Natural killer cell (primary cell): ENCODE results near the gene PSMA7. TPM values are rescaled to one million over a fixed set of nuclear protein-coding genes. Genes with fewer than 3 reads are reported as not detected.

Experiments
- ATAC-seq, 3 donors: fragments of 150-1000 bp in 2 of 3; fragments of 200-7000 bp in 1 of 3; cut with Tn5 transposase; 1 replicate in 1 of 3; 2 replicates in 2 of 3; pipeline ENCODE4 v1.10.0; 2021; ENCODE audit warnings: mild to moderate bottlenecking in 2 of 3, moderate library complexity in 2 of 3
- DNase-seq, 2 donors: peaks; one replicate each; pipeline versions ENCODE4 v3.0.0 to v3.0.0-alpha.2; 2013 to 2021; ENCODE audit warnings: mixed read lengths in 1 of 2
- H3K27ac ChIP-seq: one replicate; pipeline ENCODE4 v1.5.1; 2013; ENCODE audit warnings: mild to moderate bottlenecking, low read length
- H3K27me3 ChIP-seq: one replicate; pipeline ENCODE4 v1.6.1; 2013; ENCODE audit warnings: low read length; ENCODE audit not compliant: control insufficient read depth, insufficient read depth
- H3K36me3 ChIP-seq: one replicate; pipeline ENCODE4 v1.6.1; 2013; ENCODE audit warnings: low read length; ENCODE audit not compliant: control insufficient read depth, insufficient read depth
- H3K4me1 ChIP-seq: one replicate; pipeline ENCODE4 v1.6.1; 2013; ENCODE audit warnings: low read length; ENCODE audit not compliant: control insufficient read depth, insufficient read depth
- H3K4me3 ChIP-seq: one replicate; pipeline ENCODE4 v1.5.1; 2013; ENCODE audit warnings: low read length
- H3K9me3 ChIP-seq: one replicate; pipeline ENCODE4 v1.6.1; 2013; ENCODE audit warnings: low read length; ENCODE audit not compliant: control insufficient read depth, insufficient read depth
- H3K27ac Mint-ChIP-seq, 2 donors: one replicate each; pipeline ENCODE4 v1.8.0; 2022; ENCODE audit warnings: mild to moderate bottlenecking in 2 of 2, mixed read lengths in 2 of 2, moderate library complexity in 1 of 2
- H3K27me3 Mint-ChIP-seq, 2 donors: one replicate each; pipeline ENCODE4 v1.8.0; 2022; ENCODE audit warnings: low read depth in 2 of 2, mixed read lengths in 2 of 2
- H3K36me3 Mint-ChIP-seq: one replicate; pipeline ENCODE4 v1.8.0; 2022; ENCODE audit warnings: mixed read lengths
- H3K4me1 Mint-ChIP-seq, 2 donors: one replicate each; pipeline ENCODE4 v1.8.0; 2022; ENCODE audit warnings: mixed read lengths in 2 of 2
- H3K4me3 Mint-ChIP-seq: one replicate; pipeline ENCODE4 v1.8.0; 2022; ENCODE audit warnings: mild to moderate bottlenecking, moderate library complexity, mixed read lengths
- H3K9me3 Mint-ChIP-seq, 2 donors: one replicate each; pipeline ENCODE4 v1.8.0; 2022; ENCODE audit warnings: mixed read lengths in 2 of 2
- WGBS: methylation state at CpG from one replicate; pipeline ENCODE4 v1.1.7; 2013; ENCODE audit warnings: missing lambda C conversion rate; ENCODE audit not compliant: insufficient coverage; 5-methylcytosine and 5-hydroxymethylcytosine counted together
- intact Hi-C: fragments of 100-400 bp; cut with micrococcal nuclease; formaldehyde crosslinking; loops from one replicate; pipeline ENCODE4 v1.14.2; 2022
- total RNA-seq, 4 donors: library from RNA; stranded (reverse); fragments of 120-200 nt in 1 of 4; gene quantifications; one replicate each; pipeline versions ENCODE4 v1.2.3 to v1.2.4, GENCODE V29; 2013 to 2022
- TF ChIP-seq, protein P1 (sequence below): fragments of 200-600 bp; IDR thresholded peaks from one replicate; pipeline ENCODE4 v1.8.0; 2022; ENCODE audit warnings: antibody characterized with exemption

Gene PSMA7
- total RNA-seq, 3 donors from 2014 or later (not counting 1 experiment from before 2014, with no cell fraction given) = 154 to 177 (median 168) TPM

DNA sequence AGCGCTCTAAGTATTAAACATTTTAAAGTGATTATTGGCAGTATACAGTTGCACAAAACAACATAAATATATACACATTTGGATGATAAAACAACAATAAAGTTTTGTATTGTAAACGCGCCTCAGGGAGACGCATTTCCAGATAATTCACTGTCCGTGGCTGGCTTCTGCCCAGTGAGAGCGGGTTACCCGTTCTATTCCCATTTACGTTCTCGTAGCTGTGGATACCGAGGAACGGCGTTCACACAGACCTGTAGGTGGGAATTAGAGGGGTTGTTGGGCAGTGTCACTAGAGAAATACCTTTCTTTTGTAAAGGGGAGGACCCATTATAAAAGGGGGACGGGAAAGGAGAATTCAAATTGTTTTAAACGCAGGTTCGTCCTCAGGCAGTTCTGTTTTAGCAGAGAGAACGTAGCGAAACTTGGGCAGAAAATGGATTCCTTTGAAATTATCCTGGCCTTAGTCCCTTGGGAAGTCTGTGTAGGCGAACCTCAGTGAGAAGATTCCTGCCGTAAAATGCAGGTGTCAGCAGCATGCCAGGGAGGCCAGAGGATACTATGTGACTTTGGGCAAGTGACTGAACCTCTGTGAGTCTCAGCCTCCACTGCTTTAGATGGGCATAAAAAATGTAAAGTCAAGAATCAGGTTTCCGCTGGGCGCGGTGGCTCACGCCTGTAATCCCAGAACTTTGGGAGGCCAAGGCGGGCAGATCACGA is 40.4 kb upstream of the PSMA7 start:
- H3K27ac ChIP-seq = peak overlapping the region; percentile 82
- no peaks in the 10 kb centered on the region for H3K9me3 ChIP-seq
- no peak for ATAC-seq
- no peaks in the 10 kb centered on the region for H3K27me3 Mint-ChIP-seq
- intact Hi-C loops = loop anchor here (2.0 kb wide), 2 partner anchors 41 to 55 kb away; partner anchors contain the start of genes OSBPL2, PSMA7 and SS18L1
- no peaks in the 10 kb centered on the region for H3K27me3 ChIP-seq
- H3K4me1 ChIP-seq = peaks cover 14% of the 10 kb centered on the region
- TF ChIP-seq, protein P1, sequence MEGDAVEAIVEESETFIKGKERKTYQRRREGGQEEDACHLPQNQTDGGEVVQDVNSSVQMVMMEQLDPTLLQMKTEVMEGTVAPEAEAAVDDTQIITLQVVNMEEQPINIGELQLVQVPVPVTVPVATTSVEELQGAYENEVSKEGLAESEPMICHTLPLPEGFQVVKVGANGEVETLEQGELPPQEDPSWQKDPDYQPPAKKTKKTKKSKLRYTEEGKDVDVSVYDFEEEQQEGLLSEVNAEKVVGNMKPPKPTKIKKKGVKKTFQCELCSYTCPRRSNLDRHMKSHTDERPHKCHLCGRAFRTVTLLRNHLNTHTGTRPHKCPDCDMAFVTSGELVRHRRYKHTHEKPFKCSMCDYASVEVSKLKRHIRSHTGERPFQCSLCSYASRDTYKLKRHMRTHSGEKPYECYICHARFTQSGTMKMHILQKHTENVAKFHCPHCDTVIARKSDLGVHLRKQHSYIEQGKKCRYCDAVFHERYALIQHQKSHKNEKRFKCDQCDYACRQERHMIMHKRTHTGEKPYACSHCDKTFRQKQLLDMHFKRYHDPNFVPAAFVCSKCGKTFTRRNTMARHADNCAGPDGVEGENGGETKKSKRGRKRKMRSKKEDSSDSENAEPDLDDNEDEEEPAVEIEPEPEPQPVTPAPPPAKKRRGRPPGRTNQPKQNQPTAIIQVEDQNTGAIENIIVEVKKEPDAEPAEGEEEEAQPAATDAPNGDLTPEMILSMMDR = no peak
- 33% methylated on average over 24 of the region's 25 CpGs for WGBS
- H3K4me3 ChIP-seq = peak overlapping the region; percentile 80
- peaks cover 14 to 28% of the 10 kb centered on the region in 2 donors for H3K4me1 Mint-ChIP-seq
- peak overlapping the region; percentile 90 to 98 for H3K27ac Mint-ChIP-seq
- no peak for DNase-seq
- H3K9me3 Mint-ChIP-seq = no peaks in the 10 kb centered on the region
- peak overlapping the region; percentile 86 for H3K4me3 Mint-ChIP-seq
- no peaks in the 10 kb centered on the region for H3K36me3 ChIP-seq
- no peaks in the 10 kb centered on the region for H3K36me3 Mint-ChIP-seq

DNA sequence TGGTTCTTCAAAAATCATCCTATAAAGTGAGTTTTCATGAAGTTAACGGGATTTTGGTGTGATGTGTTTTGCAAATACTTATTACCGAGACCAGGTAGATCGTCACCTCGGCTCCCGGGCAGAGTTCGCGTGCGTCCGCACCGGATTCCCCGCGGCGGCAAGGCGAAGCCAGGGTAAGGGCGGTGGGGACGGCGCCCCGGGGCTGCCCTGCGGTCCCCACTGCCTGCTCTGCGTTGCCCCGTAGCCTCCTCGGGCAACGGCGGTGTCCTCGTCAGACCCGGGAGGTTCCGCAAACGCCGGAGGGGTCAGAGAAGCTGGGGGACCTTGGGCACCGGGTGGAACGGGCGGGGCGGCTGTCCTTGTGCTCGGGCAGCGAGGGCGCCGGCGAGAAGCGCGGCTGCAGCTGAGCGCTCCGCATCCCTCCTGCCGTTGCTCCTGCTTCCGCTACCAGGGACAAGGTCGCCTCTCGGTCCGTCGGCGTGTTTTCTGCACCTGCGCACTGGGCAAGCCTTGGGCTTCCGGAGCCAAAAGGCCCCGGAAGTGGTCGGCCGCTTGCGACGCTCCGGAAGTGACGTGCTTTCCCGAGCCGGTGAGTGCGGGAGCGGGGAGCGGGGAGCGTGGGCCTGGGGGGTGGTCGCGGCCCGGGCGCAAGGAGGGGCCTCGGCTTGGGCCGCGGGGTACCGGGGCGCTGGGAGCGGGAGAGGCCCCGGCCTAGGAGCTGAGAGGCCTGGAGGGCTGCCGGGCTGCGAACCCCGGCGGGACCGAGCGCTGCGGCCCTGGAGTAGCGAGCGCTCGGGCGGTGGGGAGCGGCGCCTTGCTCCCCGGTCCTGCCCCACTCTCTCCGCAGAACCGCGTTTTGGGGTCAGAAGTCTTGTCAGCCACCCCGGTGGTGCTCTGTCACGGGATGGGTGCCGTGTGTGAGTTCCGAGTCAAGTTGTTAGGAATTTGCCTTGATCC is 39.6 kb upstream of the PSMA7 start, which contains the start of gene MTG2:
MTG2 (plus strand) TSS at position 560 of the 957 bp plus-strand sequence. CDS start 10,393 bp downstream, outside the sequence.
- Histone ChIP-seq H3K27me3 (no peaks in the 10 kb centered on the region), H3K9me3 (no peaks in the 10 kb centered on the region), H3K4me3 (peak within 1 kb of the TSS; percentile 80), H3K4me1 (peaks cover 14% of the 10 kb centered on the region), H3K27ac (peak within 1 kb of the TSS; percentile 82), H3K36me3 (no peaks in the 10 kb centered on the region)
- Mint-ChIP-seq H3K36me3 (no peaks in the 10 kb centered on the region), H3K27ac (peak within 1 kb of the TSS; percentile 90 to 98), H3K4me1 (peaks cover 14 to 28% of the 10 kb centered on the region in 2 donors), H3K9me3 (no peaks in the 10 kb centered on the region), H3K27me3 (no peaks in the 10 kb centered on the region), H3K4me3 (peak within 1 kb of the TSS; percentile 86)
- intact Hi-C loops = loop anchor here (2.0 kb wide), 2 partner anchors 40 to 56 kb away; partner anchors contain the start of genes OSBPL2, PSMA7 and SS18L1
- DNase-seq (peak; percentile 88 to 99), ATAC-seq (peak; percentile 92 to 94 (median 92))
- TF ChIP-seq, protein P1 = no peak
- under 1% methylated on average over 95 of the region's 96 CpGs for WGBS

DNA sequence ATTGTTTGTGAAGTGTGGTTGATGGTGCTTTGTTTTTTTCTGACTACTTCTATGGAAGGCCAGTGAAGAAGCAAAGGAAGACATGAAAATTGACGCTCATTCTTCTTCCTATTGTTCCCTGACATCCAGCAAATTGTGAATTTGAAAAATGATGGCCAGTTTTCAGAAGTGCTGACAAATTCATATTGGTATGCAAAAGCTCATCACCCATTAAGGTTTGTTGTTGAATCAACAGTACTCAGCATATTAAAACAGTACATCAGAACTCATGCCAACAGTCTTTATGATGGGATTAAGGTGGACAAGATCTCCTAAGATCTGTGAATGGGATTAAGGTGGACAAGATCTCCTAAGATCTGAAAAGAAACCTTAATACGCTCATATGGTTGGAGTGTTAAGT is 38.6 kb upstream of the PSMA7 start:
- no peak for DNase-seq

More for the DNA sequence above, 38.6 kb upstream of the PSMA7 start:
- no peak for ATAC-seq
- TF ChIP-seq, protein P1 = no peak
- H3K4me3 Mint-ChIP-seq = peak overlapping the region; percentile 86
- no peaks in the 10 kb centered on the region for H3K9me3 Mint-ChIP-seq
- 100% methylated on average over 2 of the region's 2 CpGs for WGBS
- H3K27ac Mint-ChIP-seq = peak overlapping the region; percentile 90 to 98
- intact Hi-C loops = loop anchor here (2.0 kb wide), 2 partner anchors 39 to 57 kb away; partner anchors contain the start of genes OSBPL2, PSMA7 and SS18L1
- H3K4me1 ChIP-seq = peaks cover 14% of the 10 kb centered on the region
- H3K36me3 Mint-ChIP-seq = no peaks in the 10 kb centered on the region
- peaks cover 14 to 26% of the 10 kb centered on the region in 2 donors for H3K4me1 Mint-ChIP-seq
- peak overlapping the region; percentile 82 for H3K27ac ChIP-seq
- no peaks in the 10 kb centered on the region for H3K36me3 ChIP-seq
- no peaks in the 10 kb centered on the region for H3K27me3 Mint-ChIP-seq
- no peaks in the 10 kb centered on the region for H3K9me3 ChIP-seq
- peak overlapping the region; percentile 80 for H3K4me3 ChIP-seq
- no peaks in the 10 kb centered on the region for H3K27me3 ChIP-seq
